Activated T-helper 2 cell treated with anti-CD3 and anti-CD28 coated beads, Interferon-gamma antibody, Interleukin-2, Interleukin-4, amounts not matched to agents 10 μg/mL and 5 μg/mL and 100 μg/mL, durations not matched to agents 14 hours and 24 hours and 36 hours (primary cell): Measurements from ENCODE around the gene DCDC2B. TPM values are rescaled to one million over a fixed set of nuclear protein-coding genes. Genes with fewer than 3 reads are reported as not detected.
A peak's percentile ranks its signal among the peaks of the same experiment; 100 is the strongest.

ENCODE experiments used
- DNase-seq: peaks from one replicate; pipeline ENCODE4 v3.0.0; 2021; ENCODE audit warnings: low spot score
- H3K27ac Mint-ChIP-seq: one replicate; pipeline ENCODE4 v1.8.0; 2021; ENCODE audit warnings: mixed read lengths
- H3K27me3 Mint-ChIP-seq: one replicate; pipeline ENCODE4 v1.8.0; 2021; ENCODE audit warnings: low read depth, mixed read lengths
- H3K36me3 Mint-ChIP-seq: one replicate; pipeline ENCODE4 v1.8.0; 2021; ENCODE audit warnings: low read depth, mixed read lengths
- H3K4me1 Mint-ChIP-seq: one replicate; pipeline ENCODE4 v1.8.0; 2021; ENCODE audit warnings: low read depth, mixed read lengths
- H3K4me3 Mint-ChIP-seq: one replicate; pipeline ENCODE4 v1.8.0; 2021; ENCODE audit warnings: low read depth, mild to moderate bottlenecking, moderate library complexity, mixed read lengths
- H3K9me3 Mint-ChIP-seq: one replicate; pipeline ENCODE4 v1.8.0; 2021; ENCODE audit warnings: mixed read lengths
- intact Hi-C: fragments of 100-400 bp; cut with micrococcal nuclease; formaldehyde crosslinking; loops from one replicate; pipeline ENCODE4 v1.15.1; 2023
- total RNA-seq: library from RNA; stranded (reverse); gene quantifications from 2 replicates; pipeline ENCODE4 v1.2.3, GENCODE V29; 2022

The DCDC2B gene
- total RNA-seq, 1 donor from 2014 or later = not detected

- Mint-ChIP-seq H3K4me1 (peaks cover 29% of the 10 kb centered on the region), H3K27ac (no peak overlapping the region), H3K36me3 (peaks cover 39% of the 10 kb centered on the region), H3K4me3 (no peak overlapping the region), H3K27me3 (no peaks in the 10 kb centered on the region), H3K9me3 (no peaks in the 10 kb centered on the region)
- no peak for DNase-seq
- intact Hi-C loops = loop anchor here (10.0 kb wide), 1 partner anchor 116 kb away; the partner anchor contains the start of gene MARCKSL1
These were observed 10.1 kb downstream of the DCDC2B start for GRCh38 chr1:32219022-32219421.

- H3K4me1 Mint-ChIP-seq = peaks cover 33% of the 10 kb centered on the region
- DNase-seq = no peak
- H3K4me3 Mint-ChIP-seq = peak overlapping the region; percentile 94
- peaks cover 45% of the 10 kb centered on the region for H3K36me3 Mint-ChIP-seq
- no peaks in the 10 kb centered on the region for H3K9me3 Mint-ChIP-seq
- peak overlapping the region; percentile 95 for H3K27ac Mint-ChIP-seq
- intact Hi-C loops = no loop called here
- H3K27me3 Mint-ChIP-seq = no peaks in the 10 kb centered on the region
These were observed 12.1 kb downstream of the DCDC2B start for GRCh38 chr1:32220746-32221580.

GRCh38 chr1:32221581-32221979 is 12.7 kb downstream of the DCDC2B start:
- no peaks in the 10 kb centered on the region for H3K9me3 Mint-ChIP-seq
- peaks cover 46% of the 10 kb centered on the region for H3K36me3 Mint-ChIP-seq
- peak overlapping the region; percentile 94 for H3K4me3 Mint-ChIP-seq
- no peaks in the 10 kb centered on the region for H3K27me3 Mint-ChIP-seq
- peaks cover 28% of the 10 kb centered on the region for H3K4me1 Mint-ChIP-seq
- intact Hi-C loops = no loop called here
- peak overlapping the region; percentile 95 for H3K27ac Mint-ChIP-seq
- no peak for DNase-seq

- peak; percentile 88 for DNase-seq
- Mint-ChIP-seq H3K4me1 (peaks cover 28% of the 10 kb centered on the region), H3K4me3 (peak within 1 kb of the TSS; percentile 94), H3K9me3 (no peaks in the 10 kb centered on the region), H3K36me3 (peaks cover 40% of the 10 kb centered on the region), H3K27ac (peak within 1 kb of the TSS; percentile 95), H3K27me3 (no peaks in the 10 kb centered on the region)
- intact Hi-C loops = loop anchor here (2.0 kb wide), 3 partner anchors 27 to 173 kb away; partner anchors contain the start of gene BSDC1
These were observed 13.3 kb downstream of the DCDC2B start, which contains the start of the genes EIF3I and TMEM234 for GRCh38 chr1:32221980-32222755. Gene EIF3I (plus strand): TSS chr1:32222407. CDS start chr1:32222442, 35 bp downstream. Gene TMEM234 (minus strand): TSS chr1:32222353. CDS start chr1:32222322, 31 bp downstream.

- Mint-ChIP-seq H3K27me3 (no peaks in the 10 kb centered on the region), H3K27ac (peak overlapping the region; percentile 95), H3K4me3 (peak overlapping the region; percentile 94), H3K4me1 (peaks cover 28% of the 10 kb centered on the region), H3K9me3 (no peaks in the 10 kb centered on the region), H3K36me3 (peaks cover 55% of the 10 kb centered on the region)
- DNase-seq = no peak
- intact Hi-C loops = loop anchor here (2.0 kb wide), 3 partner anchors 25 to 171 kb away; partner anchors contain the start of gene BSDC1
These were observed 14.8 kb downstream of the DCDC2B start for GRCh38 chr1:32223683-32224082.

GRCh38 chr1:32224285-32224684 is 15.4 kb downstream of the DCDC2B start:
- H3K27me3 Mint-ChIP-seq = no peaks in the 10 kb centered on the region

GRCh38 chr1:32228771-32229170 is 19.9 kb downstream of the DCDC2B start:
- intact Hi-C loops = no loop called here

More at GRCh38 chr1:32224285-32224684, 15.4 kb downstream of the DCDC2B start:
- H3K4me3 Mint-ChIP-seq = peak overlapping the region; percentile 94
- no peaks in the 10 kb centered on the region for H3K9me3 Mint-ChIP-seq
- peaks cover 28% of the 10 kb centered on the region for H3K4me1 Mint-ChIP-seq
- peak overlapping the region; percentile 95 for H3K27ac Mint-ChIP-seq
- intact Hi-C loops = no loop called here
- DNase-seq = no peak
- peaks cover 58% of the 10 kb centered on the region for H3K36me3 Mint-ChIP-seq

GRCh38 chr1:32231843-32232432 is 23.0 kb downstream of the DCDC2B start:
- H3K4me3 Mint-ChIP-seq = no peak overlapping the region
- H3K4me1 Mint-ChIP-seq = no peaks in the 10 kb centered on the region
- intact Hi-C loops = no loop called here
- no peaks in the 10 kb centered on the region for H3K9me3 Mint-ChIP-seq
- peaks cover 37% of the 10 kb centered on the region for H3K36me3 Mint-ChIP-seq
- no peak for DNase-seq
- H3K27me3 Mint-ChIP-seq = no peaks in the 10 kb centered on the region
- no peak overlapping the region for H3K27ac Mint-ChIP-seq

More at GRCh38 chr1:32228771-32229170, 19.9 kb downstream of the DCDC2B start:
- H3K4me1 Mint-ChIP-seq = peaks cover 7% of the 10 kb centered on the region
- H3K4me3 Mint-ChIP-seq = no peak overlapping the region
- DNase-seq = no peak
- no peaks in the 10 kb centered on the region for H3K27me3 Mint-ChIP-seq
- no peak overlapping the region for H3K27ac Mint-ChIP-seq
- peaks cover 56% of the 10 kb centered on the region for H3K36me3 Mint-ChIP-seq
- H3K9me3 Mint-ChIP-seq = no peaks in the 10 kb centered on the region

GRCh38 chr1:32232558-32233304 is 23.8 kb downstream of the DCDC2B start:
- no peak overlapping the region for H3K4me3 Mint-ChIP-seq
- no peaks in the 10 kb centered on the region for H3K9me3 Mint-ChIP-seq
- DNase-seq = no peak
- intact Hi-C loops = no loop called here
- no peaks in the 10 kb centered on the region for H3K4me1 Mint-ChIP-seq
- peaks cover 31% of the 10 kb centered on the region for H3K36me3 Mint-ChIP-seq
- no peak overlapping the region for H3K27ac Mint-ChIP-seq
- no peaks in the 10 kb centered on the region for H3K27me3 Mint-ChIP-seq

GRCh38 chr1:32234792-32235191 is 25.9 kb downstream of the DCDC2B start:
- peaks cover 16% of the 10 kb centered on the region for H3K36me3 Mint-ChIP-seq
- H3K27me3 Mint-ChIP-seq = no peaks in the 10 kb centered on the region
- no peaks in the 10 kb centered on the region for H3K4me1 Mint-ChIP-seq
- H3K27ac Mint-ChIP-seq = no peak overlapping the region
- intact Hi-C loops = no loop called here
- no peaks in the 10 kb centered on the region for H3K9me3 Mint-ChIP-seq
- DNase-seq = no peak
- H3K4me3 Mint-ChIP-seq = no peak overlapping the region

- intact Hi-C loops = no loop called here
- Mint-ChIP-seq H3K36me3 (no peaks in the 10 kb centered on the region), H3K4me1 (peaks cover 13% of the 10 kb centered on the region), H3K27me3 (no peaks in the 10 kb centered on the region), H3K4me3 (peak overlapping the region; percentile 9), H3K9me3 (no peaks in the 10 kb centered on the region), H3K27ac (no peak overlapping the region)
- no peak for DNase-seq
These were observed 30.4 kb downstream of the DCDC2B start for GRCh38 chr1:32239337-32239736.

GRCh38 chr1:32239790-32240139 is 30.9 kb downstream of the DCDC2B start:
- intact Hi-C loops = no loop called here
- Mint-ChIP-seq H3K27ac (no peak overlapping the region), H3K9me3 (no peaks in the 10 kb centered on the region), H3K4me3 (peak overlapping the region; percentile 78), H3K36me3 (no peaks in the 10 kb centered on the region), H3K27me3 (no peaks in the 10 kb centered on the region), H3K4me1 (peaks cover 13% of the 10 kb centered on the region)
- DNase-seq = no peak
